Measurements from ENCODE around the gene PDILT.
"Not testable (repeated sequence)": the region's sequence is repeated elsewhere in the genome, so short reads cannot be mapped to it uniquely, and the experiment has no call there.

PDILT gene, protein sequence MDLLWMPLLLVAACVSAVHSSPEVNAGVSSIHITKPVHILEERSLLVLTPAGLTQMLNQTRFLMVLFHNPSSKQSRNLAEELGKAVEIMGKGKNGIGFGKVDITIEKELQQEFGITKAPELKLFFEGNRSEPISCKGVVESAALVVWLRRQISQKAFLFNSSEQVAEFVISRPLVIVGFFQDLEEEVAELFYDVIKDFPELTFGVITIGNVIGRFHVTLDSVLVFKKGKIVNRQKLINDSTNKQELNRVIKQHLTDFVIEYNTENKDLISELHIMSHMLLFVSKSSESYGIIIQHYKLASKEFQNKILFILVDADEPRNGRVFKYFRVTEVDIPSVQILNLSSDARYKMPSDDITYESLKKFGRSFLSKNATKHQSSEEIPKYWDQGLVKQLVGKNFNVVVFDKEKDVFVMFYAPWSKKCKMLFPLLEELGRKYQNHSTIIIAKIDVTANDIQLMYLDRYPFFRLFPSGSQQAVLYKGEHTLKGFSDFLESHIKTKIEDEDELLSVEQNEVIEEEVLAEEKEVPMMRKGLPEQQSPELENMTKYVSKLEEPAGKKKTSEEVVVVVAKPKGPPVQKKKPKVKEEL

DNA sequence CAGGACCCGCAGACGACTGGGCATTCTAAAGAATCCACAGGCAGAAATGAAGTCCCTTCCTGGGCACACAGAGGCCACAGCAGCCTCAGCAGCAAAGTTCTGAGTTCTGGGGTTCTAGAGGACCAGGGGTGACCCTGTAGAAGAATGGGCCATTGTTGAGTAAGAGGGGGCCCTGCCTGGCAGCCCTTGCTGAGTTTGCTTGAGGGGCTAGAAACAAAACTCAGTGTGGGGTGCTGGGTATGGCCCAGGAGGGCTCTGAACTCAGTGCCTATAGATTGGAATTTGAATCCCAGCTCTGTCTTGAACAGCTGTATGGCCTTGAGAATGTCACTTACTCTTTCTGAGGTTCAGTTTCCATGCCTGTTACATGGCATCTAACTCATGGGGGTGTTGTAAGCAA, at the start of gene PDILT:
Gene PDILT, minus strand, starts transcription at position 101 of the 400 bp plus-strand sequence. CDS start 5,437 bp downstream, outside the sequence.
- no peak for DNase-seq

DNA sequence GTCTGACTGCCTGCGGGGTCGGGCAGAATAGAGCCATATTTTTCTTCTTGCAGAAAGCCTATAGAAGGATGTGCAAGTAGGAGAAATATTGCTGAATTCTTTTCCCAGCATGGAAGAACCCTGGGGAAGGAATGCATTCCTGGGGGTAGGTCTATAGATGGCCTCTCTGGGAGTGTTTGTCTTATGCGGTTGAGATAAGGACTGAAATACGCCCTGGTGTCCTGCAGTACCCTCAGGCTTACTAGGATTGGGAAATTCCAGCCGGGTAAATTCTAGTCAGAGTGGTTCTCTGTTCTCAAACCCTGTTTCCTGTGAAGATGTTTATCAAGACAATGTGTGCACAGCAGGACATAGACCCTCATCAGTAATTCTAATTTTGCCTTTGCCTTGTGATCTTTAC, 49.1 kb upstream of the PDILT start:
- not testable (repeated sequence) for DNase-seq

DNA sequence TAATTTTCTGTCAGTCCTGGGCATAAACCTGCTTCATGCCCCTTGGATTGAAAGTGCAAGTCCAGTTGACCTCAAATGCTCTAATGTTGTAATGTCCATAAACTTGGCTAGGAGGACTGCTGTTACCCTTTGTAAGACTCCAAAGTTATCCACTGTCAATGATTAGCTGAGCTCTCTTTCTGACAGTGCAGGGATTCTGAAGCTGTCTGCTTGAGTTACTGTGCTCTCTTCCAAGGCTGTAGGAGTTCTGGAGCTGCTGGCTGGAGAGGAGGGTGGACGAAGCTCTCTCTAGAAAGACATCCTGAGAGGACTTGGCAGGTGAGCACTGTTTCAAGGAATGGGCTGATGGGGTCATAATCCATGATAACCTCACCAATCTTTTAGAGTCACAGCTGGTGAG, 46.8 kb upstream of the PDILT start, which contains the start of gene ACSM2A:
Gene ACSM2A, plus strand, starts transcription at position 158 of the 400 bp plus-strand sequence. CDS start 8,594 bp downstream, outside the sequence.
- not testable (repeated sequence) for DNase-seq

DNA sequence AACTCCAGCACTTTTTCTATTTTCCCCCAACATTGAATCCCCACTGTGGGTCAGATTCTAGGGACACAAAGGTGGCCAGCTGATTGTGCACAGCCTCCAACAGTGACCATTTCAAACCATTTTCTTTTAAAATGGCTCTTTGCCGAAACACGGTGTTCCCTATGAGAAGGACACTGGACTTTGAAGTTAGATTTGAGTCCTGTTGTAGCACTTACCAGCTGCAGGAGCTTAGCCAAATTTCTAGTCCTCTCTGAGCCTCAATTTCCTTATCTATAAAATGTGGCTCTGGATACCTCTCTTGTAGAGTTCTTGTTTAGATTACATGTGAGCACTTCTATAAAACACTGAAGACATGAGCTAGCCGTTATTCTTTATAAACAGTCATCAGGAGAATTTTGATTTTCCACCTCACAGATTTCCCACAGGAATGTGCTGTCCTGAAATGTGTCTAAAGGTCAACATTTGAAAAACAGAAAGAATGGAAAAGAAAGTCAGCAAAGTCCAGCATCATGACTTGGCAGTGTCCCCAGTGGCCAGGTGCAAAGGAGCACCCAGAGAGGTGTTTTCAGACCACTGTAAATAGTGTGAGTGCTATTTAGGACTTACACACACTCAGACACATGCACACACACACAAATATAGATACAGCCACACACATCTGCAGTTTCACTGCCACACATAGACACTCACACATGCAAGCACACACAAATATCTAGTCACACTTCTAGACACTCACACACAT, 42.3 kb upstream of the PDILT start:
- DNase-seq: not testable (repeated sequence)

DNA sequence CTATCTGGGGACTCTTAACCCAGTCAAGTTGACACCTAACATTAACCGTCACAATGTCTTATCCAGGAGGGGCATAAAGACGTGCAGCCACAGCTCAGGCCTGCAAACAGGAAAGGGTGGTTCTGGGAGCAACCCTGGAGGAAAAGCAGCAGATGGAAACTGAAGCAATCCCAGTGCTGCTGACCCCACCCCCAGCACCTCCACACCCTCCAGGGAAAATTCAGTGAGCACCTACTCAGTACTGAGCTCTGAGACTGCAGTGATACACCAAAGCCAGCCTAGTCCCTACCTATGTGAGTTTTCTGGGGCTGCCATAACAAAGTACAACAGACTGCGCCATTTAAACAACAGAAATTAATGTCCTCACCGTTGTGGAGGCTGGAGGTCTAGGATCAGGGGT, 37.3 kb upstream of the PDILT start:
- not testable (repeated sequence) for DNase-seq

DNA sequence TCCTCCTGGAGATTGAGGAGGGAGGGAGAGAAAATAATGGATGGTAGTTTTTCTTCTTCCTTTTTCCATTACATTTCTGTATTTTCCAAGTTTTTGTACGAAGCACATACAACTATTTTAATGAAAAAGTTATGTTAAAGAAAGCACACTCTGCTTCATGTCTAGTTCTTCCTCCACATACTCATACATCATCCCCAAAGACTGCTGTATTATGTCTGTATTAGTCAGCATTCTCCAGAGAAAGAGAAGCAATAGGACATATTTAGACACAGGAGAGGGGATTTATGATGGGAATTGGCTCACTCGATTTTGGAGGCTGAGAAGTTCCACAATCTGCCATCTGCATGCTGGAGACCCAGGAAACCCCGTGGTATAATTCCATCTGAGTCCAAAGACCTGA, 36.7 kb upstream of the PDILT start:
- no peak for DNase-seq

DNA sequence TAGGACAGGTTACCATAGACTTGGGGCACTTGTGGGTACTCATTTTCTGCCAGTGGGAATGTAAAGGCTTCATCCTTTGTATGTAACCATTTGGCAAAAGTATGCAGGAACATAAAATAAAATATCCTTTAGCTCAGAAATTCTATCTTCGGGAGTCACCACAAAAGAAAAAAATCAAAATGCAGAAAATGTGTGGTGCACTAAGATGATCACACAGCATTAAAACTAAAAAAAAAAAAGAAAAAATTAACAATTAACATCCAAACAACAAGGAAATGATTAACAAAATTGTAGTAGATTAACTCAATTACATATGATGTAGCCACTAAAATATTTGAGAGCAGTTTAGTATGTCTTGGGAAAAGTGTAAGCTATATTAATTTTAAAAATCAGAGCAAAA, 36.2 kb upstream of the PDILT start:
- not testable (repeated sequence) for DNase-seq

DNA sequence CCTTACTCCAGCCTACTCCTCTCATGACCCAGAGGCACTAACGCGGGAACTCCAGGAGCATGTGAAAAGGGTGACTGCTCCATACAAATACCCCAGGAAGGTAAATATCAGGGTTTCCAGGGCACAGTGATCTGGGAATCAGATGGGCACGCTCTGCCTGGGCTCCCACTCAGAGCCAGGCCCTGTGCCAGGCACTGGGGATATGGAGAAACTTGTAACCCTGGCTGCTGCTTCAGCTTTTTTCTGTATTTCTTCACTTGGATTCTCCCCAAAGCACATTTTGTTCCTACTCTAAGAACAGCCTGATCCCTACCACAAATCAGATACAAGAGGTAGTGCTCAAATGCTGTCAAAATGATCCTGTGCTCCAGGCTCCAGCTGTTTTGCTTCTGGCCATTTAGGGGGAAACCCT, 35.3 kb upstream of the PDILT start:
- not testable (repeated sequence) for DNase-seq

DNA sequence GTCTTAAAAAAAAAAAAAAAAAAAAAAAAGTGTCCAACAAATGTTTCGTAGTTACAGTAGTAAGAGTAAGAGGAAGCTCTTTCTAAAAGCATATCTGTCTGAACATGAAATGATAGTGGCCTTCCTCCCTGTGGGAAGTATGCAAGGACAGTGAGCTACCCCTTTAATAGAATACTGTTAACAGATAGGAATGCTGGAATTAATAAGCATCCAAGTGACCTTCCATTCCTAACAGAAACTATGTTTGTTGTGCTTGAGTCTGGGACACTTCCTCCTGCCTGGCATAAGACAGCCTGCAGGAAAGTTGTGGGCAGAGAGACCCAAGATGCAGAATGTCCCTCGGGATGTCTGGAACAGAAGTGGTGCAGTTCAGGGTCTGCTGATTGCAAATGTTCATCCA, 34.4 kb upstream of the PDILT start:
- not testable (repeated sequence) for DNase-seq

DNA sequence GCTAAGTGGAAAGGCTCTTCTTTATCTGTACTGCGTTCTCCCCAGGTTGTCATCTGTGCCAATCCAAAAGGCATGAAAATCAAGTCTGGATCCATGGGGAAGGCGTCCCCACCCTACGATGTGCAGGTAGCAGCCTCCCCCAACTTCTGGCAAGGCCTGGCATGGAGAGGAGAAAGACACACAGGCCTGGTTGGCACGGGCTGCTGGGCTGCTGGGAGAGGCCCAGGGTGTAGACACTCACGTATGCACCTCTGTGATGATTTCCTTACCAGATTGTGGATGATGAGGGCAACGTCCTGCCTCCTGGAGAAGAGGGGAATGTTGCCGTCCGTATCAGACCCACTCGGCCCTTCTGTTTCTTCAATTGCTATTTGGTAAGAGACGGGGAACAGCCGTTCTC, 26.4 kb upstream of the PDILT start:
- no peak for DNase-seq

DNA sequence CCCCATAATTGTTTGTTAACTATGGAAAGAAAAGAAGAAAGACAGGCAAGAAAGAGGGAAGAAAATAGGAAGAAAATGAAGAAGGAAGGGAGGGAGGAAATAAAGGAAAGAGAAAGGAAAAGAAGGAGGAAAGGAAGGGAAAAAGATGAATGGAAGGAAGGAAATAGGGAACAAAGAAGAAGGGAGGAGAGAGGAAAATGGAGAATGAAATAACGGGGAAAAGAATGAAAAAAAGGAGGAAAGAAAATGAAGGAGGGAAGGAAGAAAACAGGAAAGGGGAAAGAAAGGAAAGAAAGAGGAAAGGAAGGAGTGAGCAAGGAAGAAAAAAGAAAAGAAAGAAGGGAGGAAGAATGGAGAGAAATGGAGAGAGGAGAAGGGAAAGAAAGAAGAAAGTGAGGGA, 25.9 kb upstream of the PDILT start:
- not testable (repeated sequence) for DNase-seq

DNA sequence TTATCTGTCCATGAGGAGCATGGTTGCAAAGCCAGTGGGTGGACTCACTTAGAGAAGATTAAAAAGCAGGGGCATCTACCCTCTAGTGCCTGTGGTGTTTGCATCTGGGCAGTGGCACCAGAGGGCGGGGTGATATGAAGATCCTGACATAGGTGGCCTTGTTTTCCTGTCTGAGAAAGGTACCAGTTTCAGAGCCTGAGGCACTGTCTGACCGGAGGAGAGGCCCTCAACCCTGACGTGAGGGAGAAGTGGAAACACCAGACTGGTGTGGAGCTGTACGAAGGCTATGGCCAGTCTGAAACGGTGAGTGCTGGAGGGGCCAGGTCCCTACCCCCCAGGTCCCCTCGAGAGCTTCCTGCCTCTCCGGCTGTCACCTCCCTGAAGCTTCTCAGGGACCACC, 25.0 kb upstream of the PDILT start:
- not testable (repeated sequence) for DNase-seq

DNA sequence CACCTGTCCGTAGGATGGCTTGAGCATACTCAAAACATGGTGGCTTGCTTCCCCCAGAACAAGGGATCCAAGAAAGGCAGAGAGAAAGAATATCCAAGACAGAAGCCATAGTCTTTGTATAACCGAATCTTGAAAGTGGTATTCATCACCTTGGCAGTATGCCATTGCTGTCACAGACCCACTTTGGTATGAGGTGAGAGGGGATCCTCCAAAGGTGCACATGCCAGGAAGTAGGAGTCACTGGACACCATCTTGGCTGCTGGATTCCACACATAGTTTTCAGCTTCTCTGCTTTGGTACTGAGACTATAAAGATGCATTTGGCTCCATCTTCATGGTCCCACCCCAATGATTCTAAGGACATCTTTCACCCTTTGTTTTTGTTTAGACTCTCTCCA, 22.9 kb upstream of the PDILT start:
- DNase-seq: not testable (repeated sequence)

DNA sequence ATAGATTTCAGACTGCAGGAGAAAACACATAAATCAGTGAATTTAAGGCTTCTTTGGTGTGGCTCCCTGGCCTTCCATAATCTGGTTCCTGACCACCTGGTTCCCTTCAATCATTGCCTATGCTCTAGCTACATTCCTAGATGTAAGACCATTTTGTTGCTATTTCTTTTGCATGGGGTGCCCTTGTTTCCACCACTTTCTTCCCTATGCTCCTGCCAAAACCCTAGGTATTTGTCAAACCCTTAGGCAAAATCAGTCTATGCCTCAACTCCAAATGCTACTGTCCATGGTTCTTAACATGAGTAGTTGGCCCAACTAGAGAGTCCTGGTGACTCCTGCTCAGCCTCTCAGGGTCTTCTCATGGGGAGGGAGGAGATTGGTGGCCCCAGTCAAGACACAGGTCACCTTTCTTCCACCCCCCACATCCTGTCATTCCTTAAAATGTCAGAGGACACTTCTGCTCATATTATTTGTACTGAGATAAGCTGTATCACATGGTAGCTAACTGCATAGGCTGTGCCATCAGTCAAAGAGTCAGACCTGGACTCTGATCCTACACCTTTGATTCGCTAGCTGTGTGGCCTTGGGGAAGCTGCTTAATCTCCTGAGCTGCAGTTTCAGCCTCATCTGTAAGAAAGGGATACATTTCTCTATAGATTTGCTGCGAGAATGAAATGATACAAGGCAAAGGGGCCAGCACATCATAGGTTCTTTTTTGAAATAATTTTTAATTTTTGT, 19.8 kb upstream of the PDILT start:
- DNase-seq: no peak

DNA sequence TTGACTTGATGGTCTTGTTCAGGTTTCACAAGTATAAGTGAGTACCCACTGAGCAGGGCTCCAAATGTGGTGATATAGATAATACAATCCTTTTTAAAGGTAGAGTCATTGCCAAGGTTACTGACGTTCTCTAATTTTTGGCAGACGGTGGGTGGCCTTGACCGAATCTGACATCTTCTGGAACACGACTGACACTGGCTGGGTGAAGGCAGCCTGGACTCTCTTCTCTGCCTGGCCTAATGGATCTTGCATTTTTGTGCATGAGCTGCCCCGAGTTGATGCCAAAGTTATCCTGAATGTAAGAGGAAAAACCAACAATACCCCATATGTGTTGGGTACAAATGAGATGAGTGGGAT, 19.2 kb upstream of the PDILT start:
- not testable (repeated sequence) for DNase-seq

DNA sequence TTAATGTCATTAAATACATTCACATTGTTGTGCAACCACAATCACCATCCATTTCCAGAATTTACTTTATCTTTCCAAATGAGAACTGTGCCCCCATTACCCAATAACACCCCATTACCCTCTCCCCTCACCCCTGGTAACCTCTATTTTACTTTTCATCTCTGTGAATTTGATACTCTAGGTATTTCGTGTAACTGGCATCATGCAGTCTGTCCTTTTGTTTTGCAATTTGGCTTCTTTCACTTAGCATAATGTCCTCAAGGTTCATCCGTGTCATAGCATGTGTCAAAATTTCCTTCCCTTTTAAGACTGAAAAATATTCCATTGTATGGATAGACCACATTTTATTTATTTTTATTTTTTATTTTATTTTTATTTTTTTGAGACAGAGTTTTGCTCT, 17.2 kb upstream of the PDILT start:
- not testable (repeated sequence) for DNase-seq

DNA sequence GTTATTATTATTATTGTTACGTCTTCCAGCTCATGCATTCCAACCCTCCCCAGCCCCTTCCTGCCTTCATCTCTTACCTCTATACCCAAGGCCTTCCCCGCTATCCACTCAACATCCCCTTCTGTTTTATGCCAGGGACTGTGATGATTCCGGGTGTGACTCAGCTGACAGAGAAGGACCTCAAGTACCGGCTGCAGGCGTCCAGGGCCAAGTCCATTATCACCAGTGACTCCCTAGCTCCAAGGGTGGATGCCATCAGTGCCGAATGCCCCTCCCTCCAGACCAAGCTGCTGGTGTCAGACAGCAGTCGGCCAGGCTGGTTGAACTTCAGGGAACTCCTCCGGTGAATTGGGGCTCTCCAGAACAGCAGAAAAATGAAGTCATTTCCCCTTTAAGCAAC, 14.6 kb upstream of the PDILT start:
- DNase-seq: not testable (repeated sequence)

DNA sequence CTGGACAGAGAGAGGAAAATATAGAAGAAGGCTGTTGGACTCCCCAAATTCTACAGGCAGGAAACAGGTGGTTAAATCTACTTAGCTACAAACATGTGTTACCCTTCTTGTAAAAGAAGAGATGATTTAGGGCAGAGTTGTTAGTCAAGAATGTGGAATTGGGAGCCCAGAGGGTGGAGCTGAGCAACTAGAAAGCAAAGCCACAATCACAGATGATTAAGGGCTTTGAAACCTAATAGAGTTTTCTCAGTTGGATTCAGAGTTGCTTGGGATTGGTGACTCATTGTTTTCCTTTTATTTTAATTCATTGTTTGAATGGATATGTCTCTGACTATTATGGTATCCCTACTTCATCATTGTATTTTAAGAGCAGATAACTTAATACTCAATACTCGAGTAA, 11.0 kb upstream of the PDILT start:
- no peak for DNase-seq

DNA sequence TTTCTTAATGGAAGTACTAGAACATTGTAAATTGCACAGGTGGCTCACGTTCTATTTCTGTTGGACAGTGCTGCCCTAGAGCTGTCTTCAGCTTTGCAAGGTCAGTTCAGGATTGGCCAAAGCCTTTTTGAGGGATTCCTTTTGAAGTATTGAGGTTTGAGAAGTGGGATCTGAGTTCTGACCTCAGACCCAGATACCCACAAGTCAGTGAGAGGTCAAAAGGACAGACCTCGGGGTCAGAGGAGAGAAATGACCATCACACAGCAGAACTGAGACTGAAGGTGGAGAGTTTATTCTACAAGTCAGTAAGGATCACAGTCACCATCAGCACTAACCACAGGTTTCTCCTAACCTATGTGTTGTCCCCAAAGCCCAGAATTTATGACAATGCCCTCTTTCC, 6.5 kb upstream of the PDILT start:
- no peak for DNase-seq

DNA sequence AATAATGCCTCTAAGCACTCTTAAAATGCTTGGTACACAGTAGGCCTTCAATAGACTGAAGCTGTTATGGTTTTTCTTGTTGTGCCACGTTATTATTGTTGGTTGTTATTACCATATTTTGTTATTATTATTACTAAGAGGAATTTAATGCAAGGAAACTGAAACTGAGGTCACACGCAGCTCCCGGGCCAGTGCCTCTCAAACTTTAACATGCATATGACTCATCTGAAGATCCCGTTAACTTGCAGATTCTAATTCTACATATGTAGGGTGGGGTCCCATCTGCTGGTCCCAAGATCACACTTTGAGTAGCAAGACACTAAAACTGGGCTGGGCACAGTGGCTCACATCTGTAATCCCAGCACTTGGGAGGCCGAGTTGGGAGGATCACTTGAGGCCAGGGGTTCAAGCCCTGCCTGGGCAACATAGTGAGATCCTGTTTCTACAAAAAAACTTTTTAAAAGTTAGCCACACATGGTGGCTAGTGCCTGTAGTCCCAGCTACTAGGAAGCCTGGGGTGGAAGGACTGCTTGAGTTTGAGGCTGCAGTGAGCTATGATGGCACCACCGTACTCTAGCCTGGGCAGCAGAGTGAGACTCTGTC, 5.7 kb upstream of the PDILT start:
- no peak for DNase-seq

DNA sequence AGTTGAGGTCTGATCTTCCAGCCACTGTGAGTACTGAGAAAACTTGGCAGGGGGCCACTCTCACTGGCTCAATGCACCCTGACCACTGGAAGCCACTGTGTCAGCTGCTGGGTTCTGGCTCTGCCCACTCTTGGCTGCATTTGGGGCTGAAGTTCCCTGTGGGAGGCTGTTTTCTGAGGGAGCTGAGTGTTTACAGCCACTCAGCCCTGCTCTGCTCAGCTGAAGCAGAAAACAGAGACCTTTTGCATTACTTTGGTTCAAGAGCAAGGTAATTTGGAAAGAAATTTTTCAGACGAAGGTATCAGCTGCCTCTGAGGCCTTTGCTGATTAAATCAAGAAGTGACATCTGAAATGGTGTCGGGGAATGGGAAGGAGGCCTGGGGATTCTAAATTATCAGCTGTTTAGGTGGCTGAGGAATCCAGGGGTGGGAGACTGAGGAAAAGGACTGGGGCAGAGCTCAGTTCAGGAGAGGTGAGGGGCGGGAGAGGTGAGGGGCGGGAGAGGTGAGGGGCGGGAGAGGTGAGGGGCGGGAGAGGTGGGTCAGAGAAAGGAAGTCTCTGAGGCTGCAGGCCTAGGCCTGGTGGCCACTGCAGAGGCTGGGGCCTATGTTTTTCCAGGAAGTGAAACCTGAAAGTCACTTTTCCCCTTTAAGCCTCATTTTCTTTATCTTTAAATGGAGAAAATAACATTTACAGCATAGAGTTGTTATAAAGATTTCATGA, 5.0 kb upstream of the PDILT start, which contains the start of gene ACSM5:
Gene ACSM5, plus strand, starts transcription at position 137 of the 723 bp plus-strand sequence. CDS start 1,951 bp downstream, outside the sequence.
- DNase-seq: no peak

DNA sequence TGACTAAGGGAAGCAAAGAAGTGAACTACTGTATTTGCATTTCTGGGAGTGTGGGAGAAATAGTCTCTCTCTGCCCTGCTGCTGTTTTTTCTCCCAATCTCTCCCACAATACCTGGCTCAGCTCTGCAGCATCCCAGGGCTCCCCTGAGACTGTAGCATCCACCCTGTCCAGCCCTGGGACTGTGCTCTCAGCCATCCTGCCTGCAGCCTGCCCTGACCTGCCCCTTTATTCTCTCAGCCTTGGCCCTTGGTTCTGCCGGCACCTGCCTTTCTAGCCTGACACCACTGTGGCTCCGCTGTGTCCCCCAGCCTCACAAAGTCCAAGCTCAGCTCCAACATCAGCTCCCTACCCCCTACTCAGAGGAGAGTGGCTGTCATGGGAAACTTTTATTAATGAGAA, 1.9 kb downstream of the PDILT start:
- no peak for DNase-seq

All from NCI-H1417 treated with DMSO at 0.1 percent for 48 hours (cell line).